Panc1 (cell line): ENCODE results near the gene BRME1. TPM values are rescaled to one million over a fixed set of nuclear protein-coding genes. Genes with fewer than 3 reads are reported as not detected.

Experiments
- ATAC-seq: fragments of 200-7000 bp; cut with Tn5 transposase; 2 replicates; pipeline ENCODE4 v1.9.1; 2020; ENCODE audit warnings: mild to moderate bottlenecking, moderate library complexity
- BruUV-seq: library from RNA; stranded (reverse); fragments of 400-500 nt; replicated peaks from 2 replicates; lab custom pipeline; 2021; lab: Mats Ljungman, UMichigan
- CTCF ChIA-PET: fragments of 300-600 bp; sonication (Branson Sonifier 250); formaldehyde crosslinking; loops from one replicate; lab custom pipeline; 2022; ENCODE audit warnings: antibody characterized with exemption; lab: Charles Lee
- POLR2A ChIA-PET: fragments of 300-600 bp; sonication (Branson Sonifier 250); formaldehyde crosslinking; loops from one replicate; lab custom pipeline; 2022; ENCODE audit warnings: antibody characterized with exemption; lab: Charles Lee
- DNase-seq: peaks from one replicate; pipeline ENCODE4 v3.0.0-alpha.2; 2010; ENCODE audit warnings: low read depth, low spot score
- H3K27ac ChIP-seq: 2 replicates; pipeline ENCODE4 v1.5.1; 2011; ENCODE audit warnings: mild to moderate bottlenecking, low read length, inconsistent platforms
- H3K27me3 ChIP-seq: fragments of 200-500 bp; sonication (Bioruptor generic); 2 replicates; pipeline ENCODE4 v1.6.0; 2014; ENCODE audit warnings: low read length, inconsistent platforms; ENCODE audit not compliant: control insufficient read depth, insufficient read depth
- H3K36me3 ChIP-seq: fragments of 200-500 bp; sonication (Bioruptor generic); 2 replicates; pipeline ENCODE4 v1.5.1; 2014; ENCODE audit warnings: inconsistent platforms, mild to moderate bottlenecking, low read length, moderate library complexity; ENCODE audit not compliant: control insufficient read depth, insufficient read depth
- H3K4me1 ChIP-seq: 2 replicates; pipeline ENCODE4 v1.5.1; 2011; ENCODE audit warnings: inconsistent platforms, mild to moderate bottlenecking, low read length, moderate library complexity; ENCODE audit not compliant: control insufficient read depth, insufficient read depth
- H3K4me3 ChIP-seq, 2 experiments: 2 replicates each; pipeline ENCODE4 v1.5.1; 2011 to 2012; ENCODE audit warnings: low read depth in 2 of 2, low read length in 2 of 2, mild to moderate bottlenecking in 2 of 2, inconsistent platforms in 1 of 2, moderate library complexity in 1 of 2
- H3K9me3 ChIP-seq: fragments of 200-500 bp; sonication (Bioruptor generic); 2 replicates; pipeline ENCODE4 v1.5.1; 2014; ENCODE audit warnings: low read depth, mild to moderate bottlenecking, inconsistent platforms, low read length, moderate library complexity; ENCODE audit not compliant: control insufficient read depth, insufficient read depth
- POLR2AphosphoS5 ChIP-seq: IDR thresholded peaks from 2 replicates; pipeline ENCODE4 v1.6.1; 2012; ENCODE audit warnings: mild to moderate bottlenecking, low read depth, low read length, moderate library complexity
- SIN3A ChIP-seq: IDR thresholded peaks from 2 replicates; pipeline ENCODE4 v1.6.1; 2012; ENCODE audit warnings: low read depth, mild to moderate bottlenecking, low read length, moderate library complexity, borderline replicate concordance; ENCODE audit not compliant: insufficient read depth
- TCF7L2 ChIP-seq: IDR thresholded peaks from 2 replicates; pipeline ENCODE4 v1.6.1; 2011; ENCODE audit warnings: mild to moderate bottlenecking, low read depth, low read length, inconsistent platforms
- in situ Hi-C: cut with HindIII; loops from 2 replicates; pipeline ENCODE4 v1.10.0; 2016; ENCODE audit warnings: low sequenced_read_pairs, low pct_unique_long_range_greater_than_20kb
- intact Hi-C: fragments of 100-400 bp; cut with micrococcal nuclease; formaldehyde crosslinking; loops from one replicate; pipeline ENCODE4 v1.10.0; 2022; ENCODE audit not compliant: unreplicated experiment
- total RNA-seq: library from RNA; stranded (reverse); gene quantifications from one replicate; pipeline ENCODE4 v1.2.1, GENCODE V29; 2021; ENCODE audit not compliant: unreplicated experiment
- TF ChIP-seq, protein P1 (sequence below): fragments of 450-650 bp; IDR thresholded peaks from 2 replicates; pipeline ENCODE4 v1.5.1; 2017; ENCODE audit warnings: mild to moderate bottlenecking
- TF ChIP-seq, protein P2 (sequence below), 2 experiments: IDR thresholded peaks; 2 replicates each; pipeline ENCODE4 v1.6.1; 2011 to 2012; ENCODE audit warnings: low read depth in 2 of 2, control low read depth in 1 of 2, low read length in 1 of 2, mild to moderate bottlenecking in 1 of 2, moderate library complexity in 1 of 2; ENCODE audit not compliant: insufficient read depth in 1 of 2

BRME1 gene
- total RNA-seq, 1 experiment from 2014 or later = 6.5 TPM

DNA sequence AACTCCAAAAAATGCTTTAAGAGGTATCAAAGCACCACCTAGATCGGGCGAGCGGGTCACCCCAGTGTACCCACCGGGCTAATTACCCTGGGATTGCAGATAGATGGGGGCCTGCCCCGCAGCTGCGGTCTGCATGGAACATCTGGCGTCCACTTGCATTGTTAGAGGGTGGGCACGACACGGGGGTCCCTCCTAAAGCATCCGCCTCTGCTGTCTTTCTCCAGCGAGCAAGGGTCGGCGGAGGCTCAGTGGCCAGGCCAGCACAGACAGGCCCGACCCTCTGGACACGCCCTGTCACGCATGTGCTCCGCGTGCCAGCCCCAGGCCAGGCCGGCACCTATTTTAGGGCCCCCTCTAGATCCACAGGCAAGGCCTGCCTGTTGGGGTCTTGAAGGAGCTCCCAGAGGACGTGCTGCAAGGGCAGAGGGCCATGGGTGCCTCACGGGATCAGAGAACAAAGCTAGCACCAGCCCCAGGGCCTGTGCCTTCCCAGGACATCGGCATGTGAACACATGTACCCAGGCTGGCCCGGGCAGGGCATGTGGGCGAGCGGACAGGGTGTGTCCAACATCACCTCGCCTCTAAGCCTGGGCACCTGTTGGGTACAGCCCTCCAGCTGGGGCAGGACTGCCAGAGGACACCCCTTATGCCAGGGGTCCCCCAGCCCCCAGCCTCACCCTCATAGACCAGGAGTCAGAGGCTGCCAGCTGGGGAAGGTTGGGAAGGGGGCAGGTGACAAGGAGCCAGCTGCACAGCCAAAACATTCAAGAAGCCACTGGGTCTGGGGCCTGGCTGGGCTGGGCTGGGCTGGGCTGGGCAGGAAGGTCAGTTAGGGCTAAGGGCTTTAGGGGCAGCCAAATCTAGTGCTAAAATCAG is 64.6 kb downstream of the BRME1 start:
- no peak for ATAC-seq
- BruUV-seq = no TSS peak
- peak; percentile 63 for TF ChIP-seq POLR2AphosphoS5
- TF ChIP-seq, protein P1, sequence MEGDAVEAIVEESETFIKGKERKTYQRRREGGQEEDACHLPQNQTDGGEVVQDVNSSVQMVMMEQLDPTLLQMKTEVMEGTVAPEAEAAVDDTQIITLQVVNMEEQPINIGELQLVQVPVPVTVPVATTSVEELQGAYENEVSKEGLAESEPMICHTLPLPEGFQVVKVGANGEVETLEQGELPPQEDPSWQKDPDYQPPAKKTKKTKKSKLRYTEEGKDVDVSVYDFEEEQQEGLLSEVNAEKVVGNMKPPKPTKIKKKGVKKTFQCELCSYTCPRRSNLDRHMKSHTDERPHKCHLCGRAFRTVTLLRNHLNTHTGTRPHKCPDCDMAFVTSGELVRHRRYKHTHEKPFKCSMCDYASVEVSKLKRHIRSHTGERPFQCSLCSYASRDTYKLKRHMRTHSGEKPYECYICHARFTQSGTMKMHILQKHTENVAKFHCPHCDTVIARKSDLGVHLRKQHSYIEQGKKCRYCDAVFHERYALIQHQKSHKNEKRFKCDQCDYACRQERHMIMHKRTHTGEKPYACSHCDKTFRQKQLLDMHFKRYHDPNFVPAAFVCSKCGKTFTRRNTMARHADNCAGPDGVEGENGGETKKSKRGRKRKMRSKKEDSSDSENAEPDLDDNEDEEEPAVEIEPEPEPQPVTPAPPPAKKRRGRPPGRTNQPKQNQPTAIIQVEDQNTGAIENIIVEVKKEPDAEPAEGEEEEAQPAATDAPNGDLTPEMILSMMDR = no peak
- 0 out of 2 replicates have a peak, but pooled peaks have one; percentile 11 for TF ChIP-seq TCF7L2
- no peak; the same call in 1 of the 2 replicates for TF ChIP-seq SIN3A
- ChIA-PET CTCF (no interaction called here), POLR2A (interaction anchor here (0.6 to 1.1 kb wide), 5 partner anchors 10 to 112 kb away, joined by 3 to 12 read pairs (median 3); no protein-coding TSS in a partner anchor)
- H3K36me3 ChIP-seq = peaks cover 8% of the 10 kb centered on the region
- H3K9me3 ChIP-seq = no peaks in the 10 kb centered on the region
- H3K27me3 ChIP-seq = no peaks in the 10 kb centered on the region
- peak overlapping the region; percentile 92 for H3K27ac ChIP-seq
- in situ Hi-C loops (no loop called here), intact Hi-C loops (no loop called here)
- H3K4me1 ChIP-seq = peaks cover 41% of the 10 kb centered on the region
- DNase-seq = no peak
- H3K4me3 ChIP-seq = peak overlapping the region; percentile 81 to 91

DNA sequence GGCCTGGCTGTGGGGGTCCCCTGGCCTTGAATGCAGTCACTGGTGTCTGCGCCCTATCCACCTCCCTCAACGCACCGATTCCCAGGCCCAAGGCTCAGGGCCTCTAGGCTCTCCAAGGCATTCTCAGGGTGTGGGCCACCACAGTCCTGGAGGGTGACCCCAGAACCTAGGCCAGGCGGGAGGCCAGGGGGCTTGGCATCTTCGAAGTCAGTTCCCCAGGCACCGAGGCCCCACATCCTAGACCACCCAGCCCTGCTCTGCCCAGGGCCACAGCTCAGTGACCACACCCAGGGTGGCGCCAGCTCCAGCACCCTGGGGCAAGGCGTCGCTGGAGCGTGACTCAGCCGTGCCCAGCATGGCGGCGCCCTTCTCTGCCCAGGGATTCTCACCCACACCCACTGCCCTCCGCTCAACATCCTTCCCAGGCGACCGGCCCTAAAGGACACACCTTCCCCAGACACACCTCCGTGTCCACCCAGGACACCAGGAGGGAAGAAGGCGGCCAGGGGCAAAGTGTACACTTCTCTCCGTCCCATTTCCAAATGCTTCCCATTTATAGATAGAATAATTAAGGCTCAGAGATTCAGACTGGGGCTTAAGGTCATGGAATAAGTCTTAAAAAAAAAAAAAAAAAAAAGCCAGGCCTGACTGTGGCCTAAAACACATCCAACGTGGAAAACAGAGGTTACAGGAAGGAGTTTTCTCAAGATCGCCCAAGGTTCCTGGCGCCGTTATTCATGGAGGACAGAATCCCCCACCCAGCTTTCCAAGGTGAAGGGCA is 65.4 kb downstream of the BRME1 start:
- intact Hi-C loops = no loop called here
- ChIA-PET CTCF (interaction anchor here (1.4 kb wide), 1 partner anchor 22 kb away, joined by 3 read pairs; no protein-coding TSS in a partner anchor), POLR2A (interaction anchor here (0.6 to 1.1 kb wide), 2 partner anchors 10 to 60 kb away, joined by 3 to 5 read pairs; no protein-coding TSS in a partner anchor)
- DNase-seq (no peak), ATAC-seq (no peak)
- TF ChIP-seq SIN3A = no peak
- TF ChIP-seq POLR2AphosphoS5 = no peak; the same call in 1 of the 2 replicates
- TF ChIP-seq, protein P1 = no peak
- TF ChIP-seq TCF7L2 = no peak
- TF ChIP-seq, protein P2, sequence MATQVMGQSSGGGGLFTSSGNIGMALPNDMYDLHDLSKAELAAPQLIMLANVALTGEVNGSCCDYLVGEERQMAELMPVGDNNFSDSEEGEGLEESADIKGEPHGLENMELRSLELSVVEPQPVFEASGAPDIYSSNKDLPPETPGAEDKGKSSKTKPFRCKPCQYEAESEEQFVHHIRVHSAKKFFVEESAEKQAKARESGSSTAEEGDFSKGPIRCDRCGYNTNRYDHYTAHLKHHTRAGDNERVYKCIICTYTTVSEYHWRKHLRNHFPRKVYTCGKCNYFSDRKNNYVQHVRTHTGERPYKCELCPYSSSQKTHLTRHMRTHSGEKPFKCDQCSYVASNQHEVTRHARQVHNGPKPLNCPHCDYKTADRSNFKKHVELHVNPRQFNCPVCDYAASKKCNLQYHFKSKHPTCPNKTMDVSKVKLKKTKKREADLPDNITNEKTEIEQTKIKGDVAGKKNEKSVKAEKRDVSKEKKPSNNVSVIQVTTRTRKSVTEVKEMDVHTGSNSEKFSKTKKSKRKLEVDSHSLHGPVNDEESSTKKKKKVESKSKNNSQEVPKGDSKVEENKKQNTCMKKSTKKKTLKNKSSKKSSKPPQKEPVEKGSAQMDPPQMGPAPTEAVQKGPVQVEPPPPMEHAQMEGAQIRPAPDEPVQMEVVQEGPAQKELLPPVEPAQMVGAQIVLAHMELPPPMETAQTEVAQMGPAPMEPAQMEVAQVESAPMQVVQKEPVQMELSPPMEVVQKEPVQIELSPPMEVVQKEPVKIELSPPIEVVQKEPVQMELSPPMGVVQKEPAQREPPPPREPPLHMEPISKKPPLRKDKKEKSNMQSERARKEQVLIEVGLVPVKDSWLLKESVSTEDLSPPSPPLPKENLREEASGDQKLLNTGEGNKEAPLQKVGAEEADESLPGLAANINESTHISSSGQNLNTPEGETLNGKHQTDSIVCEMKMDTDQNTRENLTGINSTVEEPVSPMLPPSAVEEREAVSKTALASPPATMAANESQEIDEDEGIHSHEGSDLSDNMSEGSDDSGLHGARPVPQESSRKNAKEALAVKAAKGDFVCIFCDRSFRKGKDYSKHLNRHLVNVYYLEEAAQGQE (IDR thresholded peaks at IDR 0.05; ENCODE audit: insufficient read depth in 1 of 2, low read depth in 2 of 2, low read length in 1 of 2) = no peak
- Histone ChIP-seq H3K36me3 (peaks cover 8% of the 10 kb centered on the region), H3K9me3 (no peaks in the 10 kb centered on the region), H3K4me3 (peak overlapping the region; percentile 81 to 91), H3K27me3 (no peaks in the 10 kb centered on the region), H3K4me1 (peaks cover 47% of the 10 kb centered on the region), H3K27ac (peak overlapping the region; percentile 92)
- in situ Hi-C loops = no loop called here
- no TSS peak for BruUV-seq
